Activated naive CD4-positive, alpha-beta T cell treated with anti-CD3 and anti-CD28 coated beads, Interleukin-2, amount 10 ng/mL, durations not matched to agents 7 days and 5 days (primary cell): Measurements from ENCODE around the gene NLRC4.
"Not testable (repeated sequence)": the region's sequence is repeated elsewhere in the genome, so short reads cannot be mapped to it uniquely, and the experiment has no call there.

Experiments used
- CTCF ChIA-PET: fragments of 350-600 bp; sonication (Branson Sonifier 250); formaldehyde crosslinking; loops from one replicate; lab custom pipeline; 2021; ENCODE audit warnings: antibody characterized with exemption; lab: Charles Lee
- DNase-seq: peaks from one replicate; pipeline ENCODE4 v3.0.0-alpha.2; 2020
- H3K27ac Mint-ChIP-seq: one replicate; pipeline ENCODE4 v1.8.0; 2021; ENCODE audit warnings: mild to moderate bottlenecking, moderate library complexity, mixed read lengths
- H3K27me3 Mint-ChIP-seq: one replicate; pipeline ENCODE4 v1.8.0; 2021; ENCODE audit warnings: mild to moderate bottlenecking, mixed read lengths
- H3K36me3 Mint-ChIP-seq: one replicate; pipeline ENCODE4 v1.8.0; 2021; ENCODE audit warnings: mixed read lengths
- H3K4me1 Mint-ChIP-seq: one replicate; pipeline ENCODE4 v1.8.0; 2021; ENCODE audit warnings: mixed read lengths
- H3K4me3 Mint-ChIP-seq: one replicate; pipeline ENCODE4 v1.8.0; 2021; ENCODE audit warnings: mild to moderate bottlenecking, moderate library complexity, mixed read lengths
- H3K9me3 Mint-ChIP-seq: one replicate; pipeline ENCODE4 v1.8.0; 2021; ENCODE audit warnings: mixed read lengths

NLRC4 gene, protein sequence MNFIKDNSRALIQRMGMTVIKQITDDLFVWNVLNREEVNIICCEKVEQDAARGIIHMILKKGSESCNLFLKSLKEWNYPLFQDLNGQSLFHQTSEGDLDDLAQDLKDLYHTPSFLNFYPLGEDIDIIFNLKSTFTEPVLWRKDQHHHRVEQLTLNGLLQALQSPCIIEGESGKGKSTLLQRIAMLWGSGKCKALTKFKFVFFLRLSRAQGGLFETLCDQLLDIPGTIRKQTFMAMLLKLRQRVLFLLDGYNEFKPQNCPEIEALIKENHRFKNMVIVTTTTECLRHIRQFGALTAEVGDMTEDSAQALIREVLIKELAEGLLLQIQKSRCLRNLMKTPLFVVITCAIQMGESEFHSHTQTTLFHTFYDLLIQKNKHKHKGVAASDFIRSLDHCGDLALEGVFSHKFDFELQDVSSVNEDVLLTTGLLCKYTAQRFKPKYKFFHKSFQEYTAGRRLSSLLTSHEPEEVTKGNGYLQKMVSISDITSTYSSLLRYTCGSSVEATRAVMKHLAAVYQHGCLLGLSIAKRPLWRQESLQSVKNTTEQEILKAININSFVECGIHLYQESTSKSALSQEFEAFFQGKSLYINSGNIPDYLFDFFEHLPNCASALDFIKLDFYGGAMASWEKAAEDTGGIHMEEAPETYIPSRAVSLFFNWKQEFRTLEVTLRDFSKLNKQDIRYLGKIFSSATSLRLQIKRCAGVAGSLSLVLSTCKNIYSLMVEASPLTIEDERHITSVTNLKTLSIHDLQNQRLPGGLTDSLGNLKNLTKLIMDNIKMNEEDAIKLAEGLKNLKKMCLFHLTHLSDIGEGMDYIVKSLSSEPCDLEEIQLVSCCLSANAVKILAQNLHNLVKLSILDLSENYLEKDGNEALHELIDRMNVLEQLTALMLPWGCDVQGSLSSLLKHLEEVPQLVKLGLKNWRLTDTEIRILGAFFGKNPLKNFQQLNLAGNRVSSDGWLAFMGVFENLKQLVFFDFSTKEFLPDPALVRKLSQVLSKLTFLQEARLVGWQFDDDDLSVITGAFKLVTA

DNA sequence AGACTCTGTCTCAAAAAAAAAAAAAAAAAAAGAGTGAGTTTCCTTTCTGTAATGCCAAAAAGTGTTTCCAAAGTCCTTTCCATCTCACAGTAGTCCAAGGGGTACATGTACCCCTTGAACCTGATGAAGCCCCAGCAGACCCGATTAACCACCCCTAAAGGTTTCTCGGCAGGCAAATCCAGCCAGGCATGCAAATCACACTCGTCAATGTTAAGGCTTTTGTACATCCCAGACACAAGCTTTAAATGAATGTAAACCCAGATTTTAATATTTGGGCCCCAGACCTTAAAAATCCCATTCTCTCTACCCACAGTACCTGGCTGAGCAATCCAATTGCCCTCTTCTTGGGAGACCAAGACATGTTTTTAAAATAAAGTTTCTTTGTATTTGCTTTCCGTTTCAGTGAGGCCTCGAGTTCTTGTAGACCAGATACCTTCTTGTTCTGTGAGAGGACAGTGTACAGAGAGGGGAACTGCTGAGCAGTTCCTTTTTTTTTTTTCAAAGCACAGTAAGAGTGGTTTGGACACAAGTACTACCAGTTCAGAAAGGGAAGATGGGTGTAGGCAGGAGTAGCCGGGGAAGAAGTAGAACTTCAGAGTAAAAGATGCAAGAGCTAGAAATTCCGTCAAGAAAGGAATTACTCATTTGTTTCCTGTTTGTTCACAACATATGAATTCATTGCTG is at the start of gene NLRC4:
TSS of gene NLRC4 (minus strand) at position 465 of the 684 bp plus-strand sequence. CDS start 8,111 bp downstream, outside the sequence.
- H3K4me1 Mint-ChIP-seq, result peaks cover 6% of the 10 kb centered on the region
- no peak within 1 kb of the TSS for H3K4me3 Mint-ChIP-seq
- H3K27ac Mint-ChIP-seq, result no peak within 1 kb of the TSS

DNA sequence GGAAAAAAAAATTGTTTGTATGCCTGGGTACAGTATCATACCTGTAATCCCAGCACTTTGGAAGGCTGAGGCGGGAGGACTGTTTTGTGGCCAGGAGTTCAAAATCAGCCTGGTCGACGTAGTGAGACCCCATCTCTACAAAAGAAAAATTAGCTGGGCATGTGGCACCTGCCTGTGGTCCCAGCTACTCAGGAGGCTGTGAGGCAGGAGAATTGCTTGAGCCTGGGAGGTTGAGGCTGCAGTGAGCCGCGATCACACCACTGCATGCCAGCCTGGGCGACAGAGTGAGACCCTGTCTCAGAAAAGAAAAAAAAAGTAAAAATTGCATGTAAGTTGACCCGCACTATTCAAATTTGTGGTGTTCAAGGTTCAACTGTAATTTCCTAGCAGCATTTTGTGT is 45.9 kb upstream of the NLRC4 start:
- DNase-seq, result no peak
- H3K4me3 Mint-ChIP-seq, result no peak overlapping the region
- H3K36me3 Mint-ChIP-seq, result peaks cover 10% of the 10 kb centered on the region
- H3K27me3 Mint-ChIP-seq, result no peaks in the 10 kb centered on the region
- no peaks in the 10 kb centered on the region for H3K4me1 Mint-ChIP-seq
- no peak overlapping the region for H3K27ac Mint-ChIP-seq
- CTCF ChIA-PET, result no interaction called here
- H3K9me3 Mint-ChIP-seq, result no peaks in the 10 kb centered on the region

More for the DNA sequence above, at the start of gene NLRC4:
- no peaks in the 10 kb centered on the region for H3K9me3 Mint-ChIP-seq
- DNase-seq, result no peak
- CTCF ChIA-PET, result interaction anchor here (0.8 kb wide), 1 partner anchor 11 kb away, joined by 4 read pairs; no protein-coding TSS in a partner anchor
- peaks cover 4% of the 10 kb centered on the region for H3K27me3 Mint-ChIP-seq
- H3K36me3 Mint-ChIP-seq, result no peaks in the 10 kb centered on the region

DNA sequence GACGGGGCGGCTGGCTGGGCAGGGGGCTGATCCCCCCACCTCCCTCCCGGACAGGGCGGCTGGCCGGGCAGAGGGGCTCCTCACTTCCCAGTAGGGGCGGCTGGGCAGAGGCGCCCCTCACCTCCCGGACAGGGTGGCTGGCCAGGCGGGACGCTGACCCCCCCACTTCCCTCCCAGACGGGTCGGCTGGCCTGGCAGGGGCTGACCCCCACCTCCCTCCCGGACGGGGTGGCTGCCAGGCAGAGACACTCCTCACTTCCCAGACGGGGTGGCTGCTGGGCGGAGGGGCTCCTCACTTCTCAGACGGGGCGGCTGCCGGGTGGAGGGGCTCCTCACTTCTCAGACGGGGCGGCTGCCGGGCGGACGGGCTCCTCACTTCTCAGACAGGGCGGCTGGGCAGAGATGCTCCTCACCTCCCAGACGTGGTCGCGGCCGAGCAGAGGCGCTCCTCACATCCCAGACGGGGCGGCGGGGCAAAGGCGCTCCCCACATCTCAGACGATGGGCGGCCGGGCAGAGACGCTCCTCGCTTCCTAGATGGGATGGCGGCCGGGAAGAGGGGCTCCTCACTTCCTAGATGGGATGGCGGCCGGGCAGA is 29.4 kb upstream of the NLRC4 start:
- H3K27me3 Mint-ChIP-seq, H3K4me1 Mint-ChIP-seq, DNase-seq, CTCF ChIA-PET, H3K9me3 Mint-ChIP-seq, H3K27ac Mint-ChIP-seq, H3K4me3 Mint-ChIP-seq: not testable (repeated sequence)
- peaks cover 36% of the 10 kb centered on the region for H3K36me3 Mint-ChIP-seq

DNA sequence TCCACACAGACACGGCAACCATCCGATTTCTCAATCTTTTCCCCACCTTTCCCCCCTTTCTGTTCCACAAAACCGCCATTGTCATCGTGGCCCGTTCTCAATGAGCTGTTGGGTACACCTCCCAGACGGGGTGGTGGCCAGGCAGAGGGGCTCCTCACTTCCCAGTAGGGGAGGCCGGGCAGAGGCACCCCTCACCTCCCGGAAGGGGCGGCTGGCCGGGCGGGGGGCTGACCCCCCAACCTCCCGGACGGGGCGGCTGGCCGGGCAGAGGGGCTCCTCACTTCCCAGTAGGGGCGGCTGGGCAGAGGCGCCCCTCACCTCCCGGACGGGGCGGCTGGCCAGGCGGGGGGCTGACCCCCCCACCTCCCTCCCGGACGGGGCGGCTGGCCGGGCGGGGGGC is 28.8 kb upstream of the NLRC4 start:
- Mint-ChIP-seq H3K36me3 (peaks cover 34% of the 10 kb centered on the region), H3K4me1 (peaks cover 10% of the 10 kb centered on the region)
- H3K27me3 Mint-ChIP-seq, H3K9me3 Mint-ChIP-seq, H3K4me3 Mint-ChIP-seq, CTCF ChIA-PET, H3K27ac Mint-ChIP-seq, DNase-seq: not testable (repeated sequence)

DNA sequence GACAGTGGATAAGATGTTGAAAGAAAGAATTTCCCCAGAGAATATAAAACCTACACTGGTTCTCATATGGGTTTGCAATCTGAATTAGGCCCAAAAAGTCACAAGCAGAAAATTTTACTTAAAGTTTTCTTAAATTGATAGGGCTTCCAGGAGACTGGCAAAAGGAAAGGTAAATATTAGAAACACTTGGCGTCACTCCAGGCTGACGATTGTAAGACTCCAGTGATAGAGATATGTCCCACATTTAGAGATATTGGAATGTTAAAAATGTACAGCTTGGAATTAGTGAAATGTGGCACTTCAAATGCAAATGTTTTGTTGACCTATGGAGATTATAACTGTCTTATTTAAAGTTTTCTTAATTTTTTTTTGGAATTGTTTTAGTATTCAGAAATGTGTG is 27.1 kb upstream of the NLRC4 start:
- H3K4me1 Mint-ChIP-seq, result peaks cover 10% of the 10 kb centered on the region
- peaks cover 28% of the 10 kb centered on the region for H3K36me3 Mint-ChIP-seq
- CTCF ChIA-PET, result no interaction called here
- no peak for DNase-seq
- no peaks in the 10 kb centered on the region for H3K9me3 Mint-ChIP-seq
- no peak overlapping the region for H3K4me3 Mint-ChIP-seq
- H3K27ac Mint-ChIP-seq, result no peak overlapping the region
- no peaks in the 10 kb centered on the region for H3K27me3 Mint-ChIP-seq

DNA sequence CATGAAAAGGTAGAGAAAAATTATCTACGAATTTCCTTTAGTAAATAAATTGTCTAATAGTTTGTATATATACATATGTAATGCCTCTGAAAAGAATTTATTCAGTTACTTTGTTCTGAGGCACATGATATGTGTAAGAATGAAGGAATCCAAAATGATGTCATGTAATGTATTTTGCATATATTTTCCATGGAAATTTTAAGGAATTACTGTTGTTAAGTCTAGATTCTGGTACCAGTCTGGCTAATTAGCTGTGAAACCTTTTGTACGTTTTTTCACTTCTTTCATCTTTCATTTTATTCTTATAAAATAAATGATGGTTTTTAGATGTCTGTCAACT is 25.3 kb upstream of the NLRC4 start:
- H3K27ac Mint-ChIP-seq, result no peak overlapping the region
- H3K36me3 Mint-ChIP-seq, result peaks cover 26% of the 10 kb centered on the region
- CTCF ChIA-PET, result no interaction called here
- H3K4me3 Mint-ChIP-seq, result no peak overlapping the region
- no peaks in the 10 kb centered on the region for H3K27me3 Mint-ChIP-seq
- DNase-seq, result no peak
- no peaks in the 10 kb centered on the region for H3K9me3 Mint-ChIP-seq
- peaks cover 10% of the 10 kb centered on the region for H3K4me1 Mint-ChIP-seq

DNA sequence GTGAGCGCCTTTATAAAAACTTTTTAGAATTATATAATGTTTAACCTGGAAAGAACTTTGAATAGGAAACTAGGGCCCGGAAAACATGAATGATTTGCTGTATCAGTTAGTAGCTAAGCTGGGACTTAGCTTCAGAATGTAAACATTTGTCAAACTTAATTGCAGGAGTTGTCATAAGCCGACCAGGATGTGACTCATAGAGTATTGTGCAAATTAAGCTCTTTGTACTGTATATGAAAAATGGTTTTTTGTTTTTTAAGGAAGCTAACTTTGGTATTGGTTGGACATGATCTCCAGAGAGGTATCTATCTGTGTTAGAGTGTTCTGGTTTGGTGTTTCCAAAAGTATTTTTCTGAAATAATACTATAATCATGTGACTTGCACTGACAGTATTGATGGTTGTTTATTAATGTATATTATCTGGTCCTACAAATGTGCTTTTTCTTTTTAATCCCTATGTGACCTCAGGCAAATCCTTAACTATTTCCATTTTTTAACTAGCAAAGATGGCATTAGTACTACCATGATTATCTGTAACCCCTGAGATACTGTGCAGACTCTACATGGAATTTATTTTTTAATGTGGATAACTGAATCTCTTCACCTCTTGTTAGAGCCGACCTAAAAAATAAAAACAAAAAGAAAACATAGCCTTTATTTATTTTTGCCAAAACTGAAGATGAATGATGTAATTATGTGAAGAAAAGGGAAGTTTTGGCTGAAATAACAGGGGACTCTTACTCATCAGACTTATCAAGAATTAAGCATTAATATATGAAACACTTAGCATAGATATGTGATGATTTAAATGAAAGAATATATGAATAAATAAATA is 24.7 kb upstream of the NLRC4 start:
- no peak overlapping the region for H3K4me3 Mint-ChIP-seq
- DNase-seq, result no peak
- peaks cover 31% of the 10 kb centered on the region for H3K36me3 Mint-ChIP-seq
- no peak overlapping the region for H3K27ac Mint-ChIP-seq
- no peaks in the 10 kb centered on the region for H3K9me3 Mint-ChIP-seq
- CTCF ChIA-PET, result interaction anchor here (0.8 kb wide), 1 partner anchor 10 kb away, joined by 3 read pairs; no protein-coding TSS in a partner anchor
- no peaks in the 10 kb centered on the region for H3K27me3 Mint-ChIP-seq
- peaks cover 16% of the 10 kb centered on the region for H3K4me1 Mint-ChIP-seq

DNA sequence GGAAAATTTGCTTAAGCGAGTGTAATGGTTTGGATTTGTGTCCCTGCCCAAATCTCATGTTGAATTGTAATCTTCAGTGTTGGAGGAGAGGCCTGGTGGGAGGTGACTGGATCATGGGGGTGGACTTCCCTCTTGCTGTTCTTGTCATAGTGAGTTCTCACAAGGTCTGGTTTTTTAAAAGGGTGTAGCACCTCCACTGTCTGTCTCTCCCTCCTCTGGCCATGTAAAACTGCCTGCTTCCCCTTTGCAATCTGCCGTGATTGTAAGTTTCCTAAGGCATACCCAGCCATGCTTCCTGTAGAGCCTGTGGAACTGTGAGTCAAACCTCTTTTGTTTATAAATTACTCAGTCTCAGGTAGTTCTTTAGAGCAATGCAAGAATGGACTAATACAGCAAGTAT is 19.6 kb upstream of the NLRC4 start:
- DNase-seq, result no peak
- no peaks in the 10 kb centered on the region for H3K27me3 Mint-ChIP-seq
- H3K9me3 Mint-ChIP-seq, result no peaks in the 10 kb centered on the region
- no peak overlapping the region for H3K4me3 Mint-ChIP-seq
- peaks cover 38% of the 10 kb centered on the region for H3K36me3 Mint-ChIP-seq
- H3K4me1 Mint-ChIP-seq, result peaks cover 27% of the 10 kb centered on the region
- CTCF ChIA-PET, result no interaction called here
- H3K27ac Mint-ChIP-seq, result peak overlapping the region; percentile 39

DNA sequence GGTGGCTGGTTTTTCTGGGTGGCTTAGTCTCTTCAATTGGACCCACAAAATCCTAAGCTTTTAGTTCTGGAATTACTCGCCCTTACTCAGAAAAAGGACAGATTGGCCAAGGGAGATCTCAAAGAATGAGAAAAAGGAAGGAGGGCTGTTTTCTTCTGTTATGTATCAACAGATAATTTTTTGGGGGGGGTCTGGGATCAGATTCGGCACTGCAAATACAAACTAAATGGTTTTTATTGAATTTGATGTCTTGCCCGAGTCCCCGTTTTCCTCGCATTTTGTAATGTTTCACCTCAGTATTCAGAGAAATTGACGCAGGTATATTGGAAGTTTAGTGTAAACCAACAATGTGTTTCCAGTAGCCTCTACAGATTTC is 13.8 kb upstream of the NLRC4 start:
- no peak for DNase-seq
- Mint-ChIP-seq H3K9me3 (no peaks in the 10 kb centered on the region), H3K27me3 (peaks cover 7% of the 10 kb centered on the region), H3K36me3 (peaks cover 24% of the 10 kb centered on the region), H3K27ac (peak overlapping the region; percentile 96), H3K4me3 (peak overlapping the region; percentile 87), H3K4me1 (peaks cover 34% of the 10 kb centered on the region)
- CTCF ChIA-PET, result no interaction called here

DNA sequence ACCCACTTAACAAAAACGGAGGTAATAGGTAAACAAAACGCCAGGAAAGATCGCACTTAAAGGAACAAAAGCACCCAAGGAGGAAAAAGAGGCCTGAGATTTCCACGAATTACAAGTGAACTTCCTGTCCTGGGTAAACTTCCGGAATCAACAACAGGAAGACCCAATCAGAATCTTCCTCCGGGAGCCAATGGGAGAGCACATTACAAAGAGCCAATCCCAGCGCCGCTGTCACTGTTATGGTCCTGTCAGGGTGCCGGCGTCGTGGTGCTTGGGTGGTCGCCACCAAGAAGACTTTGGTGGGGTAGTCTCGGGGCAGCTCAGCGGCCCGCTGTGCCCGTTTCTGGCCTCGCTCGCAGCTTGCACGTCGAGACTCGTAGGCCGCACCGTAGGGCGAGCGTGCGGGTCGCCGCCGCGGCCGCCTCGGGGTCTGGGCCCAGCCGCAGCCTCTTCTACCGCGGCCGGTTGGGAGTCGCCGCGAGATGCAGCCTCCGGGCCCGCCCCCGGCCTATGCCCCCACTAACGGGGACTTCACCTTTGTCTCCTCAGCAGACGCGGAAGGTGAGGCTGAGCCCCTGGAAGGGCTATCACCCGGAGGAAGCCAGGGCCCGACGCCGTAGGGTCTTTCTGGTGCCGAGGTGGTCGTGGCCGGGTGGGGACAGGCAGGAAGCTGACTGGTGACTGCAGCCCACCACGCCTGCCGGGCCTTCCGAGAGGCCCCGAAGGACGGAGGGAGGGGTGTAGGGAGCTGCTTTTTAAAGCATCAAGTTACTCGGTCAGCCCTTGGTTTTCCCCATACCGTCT is 13.2 kb upstream of the NLRC4 start, which contains the start of gene YIPF4:
TSS of gene YIPF4 (plus strand) at position 231 of the 804 bp plus-strand sequence. CDS start at position 483, 252 bp downstream.
- Mint-ChIP-seq H3K4me3 (peak within 1 kb of the TSS; percentile 87), H3K36me3 (peaks cover 18% of the 10 kb centered on the region), H3K27ac (peak within 1 kb of the TSS; percentile 96), H3K27me3 (peaks cover 7% of the 10 kb centered on the region), H3K4me1 (peaks cover 30% of the 10 kb centered on the region), H3K9me3 (no peaks in the 10 kb centered on the region)
- peak; percentile 90 for DNase-seq
- CTCF ChIA-PET, result no interaction called here

DNA sequence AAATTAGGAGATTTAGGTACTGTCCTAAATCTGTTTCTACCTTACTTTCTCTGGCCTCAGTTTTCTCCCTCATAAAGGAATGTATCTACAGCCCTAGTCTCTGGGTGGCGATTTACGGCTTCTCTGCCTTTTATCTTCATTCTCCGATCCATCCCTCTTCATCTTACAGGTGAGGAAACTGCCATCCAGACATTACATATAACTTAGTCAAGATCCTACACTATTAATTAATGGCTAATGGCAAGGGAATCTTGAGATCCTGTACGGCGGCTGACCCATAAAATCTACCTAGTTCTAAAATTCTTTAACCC is 12.6 kb upstream of the NLRC4 start:
- Mint-ChIP-seq H3K27me3 (peaks cover 7% of the 10 kb centered on the region), H3K36me3 (peaks cover 16% of the 10 kb centered on the region), H3K9me3 (no peaks in the 10 kb centered on the region), H3K4me3 (peak overlapping the region; percentile 87), H3K27ac (peak overlapping the region; percentile 96), H3K4me1 (peaks cover 30% of the 10 kb centered on the region)
- DNase-seq, result no peak
- CTCF ChIA-PET, result no interaction called here

DNA sequence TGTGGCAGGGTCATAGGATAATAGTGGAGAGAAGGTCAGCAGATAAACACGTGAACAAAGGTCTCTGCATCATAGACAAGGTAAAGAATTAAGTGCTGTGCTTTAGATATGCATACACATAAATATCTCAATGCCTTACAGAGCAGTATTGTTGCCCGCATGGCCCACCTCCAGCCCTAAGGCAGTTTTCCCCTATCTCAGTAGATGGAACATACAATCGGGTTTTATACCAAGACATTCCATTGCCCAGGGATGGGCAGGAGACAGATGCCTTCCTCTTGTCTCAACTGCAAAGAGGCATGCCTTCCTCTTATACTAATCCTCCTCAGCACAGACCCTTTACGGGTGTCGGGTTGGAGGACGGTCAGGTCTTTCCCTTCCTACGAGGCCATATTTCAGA is 11.1 kb upstream of the NLRC4 start:
- DNase-seq, H3K4me3 Mint-ChIP-seq, H3K9me3 Mint-ChIP-seq, CTCF ChIA-PET, H3K27me3 Mint-ChIP-seq, H3K27ac Mint-ChIP-seq, H3K36me3 Mint-ChIP-seq: not testable (repeated sequence)
- peaks cover 27% of the 10 kb centered on the region for H3K4me1 Mint-ChIP-seq
